H1 (cell line): ENCODE measurements around the gene PSPH. TPM values are rescaled to one million over a fixed set of nuclear protein-coding genes. Genes with fewer than 3 reads are reported as not detected.

ENCODE experiments used
- CTCF ChIA-PET: fragments of 300-600 bp; sonication (Branson Sonifier 250); formaldehyde crosslinking; loops from one replicate; lab custom pipeline; 2021; ENCODE audit not compliant: partially characterized antibody; lab: Charles Lee
- POLR2A ChIA-PET: fragments of 300-600 bp; sonication (Branson Sonifier 250); formaldehyde crosslinking; loops from one replicate; lab custom pipeline; 2021; ENCODE audit warnings: inconsistent platforms; ENCODE audit not compliant: partially characterized antibody; lab: Charles Lee
- DNase-seq, 2 experiments: peaks; one replicate each; pipeline versions ENCODE4 v3.0.0 to v3.0.0-alpha.2; 2010 to 2022; ENCODE audit warnings: low spot score in 2 of 2, low read depth in 1 of 2, mixed read lengths in 1 of 2
- FAIRE-seq: peaks from 2 replicates; lab custom pipeline; 2011; peaks lifted over from hg19 to GRCh38; lab: Jason Lieb, UNC
- H2AFZ ChIP-seq: 2 replicates; pipeline ENCODE4 v1.8.1; 2012; ENCODE audit warnings: low read length, inconsistent platforms
- H2AK5ac ChIP-seq: 2 replicates; pipeline ENCODE4 v1.6.1; 2013; ENCODE audit warnings: low read depth, low read length
- H2BK120ac ChIP-seq: replicated peaks from 2 replicates; pipeline ENCODE3; 2013; ENCODE audit warnings: low read depth, low read length, inconsistent platforms
- H2BK12ac ChIP-seq: 2 replicates; pipeline ENCODE4 v1.6.1; 2013; ENCODE audit warnings: low read depth, low read length
- H2BK15ac ChIP-seq: 2 replicates; pipeline ENCODE4 v1.6.1; 2013; ENCODE audit warnings: low read length
- H2BK20ac ChIP-seq: 2 replicates; pipeline ENCODE4 v1.6.1; 2013; ENCODE audit warnings: low read length
- H2BK5ac ChIP-seq: 2 replicates; pipeline ENCODE4 v1.6.1; 2013; ENCODE audit warnings: low read depth, low read length
- H3K14ac ChIP-seq: 2 replicates; pipeline ENCODE4 v1.6.1; 2013; ENCODE audit warnings: inconsistent platforms; ENCODE audit not compliant: insufficient read length
- H3K18ac ChIP-seq: 2 replicates; pipeline ENCODE4 v1.6.1; 2013; ENCODE audit warnings: low read length; ENCODE audit errors: extremely low read depth
- H3K23ac ChIP-seq: 2 replicates; pipeline ENCODE4 v1.6.1; 2013; ENCODE audit warnings: inconsistent platforms; ENCODE audit not compliant: insufficient read length
- H3K23me2 ChIP-seq: 2 replicates; pipeline ENCODE4 v1.6.1; 2013; ENCODE audit warnings: low read depth, low read length
- H3K27ac ChIP-seq: 2 replicates; pipeline ENCODE4 v1.6.1; 2011; ENCODE audit warnings: low read depth, low read length, inconsistent platforms
- H3K27me3 ChIP-seq, 4 experiments: replicated peaks in 1 of 4; 1 replicate in 1 of 4; 2 replicates in 3 of 4; pipeline versions ENCODE4 v1.6.1 to v1.8.1; 2011 to 2013; ENCODE audit warnings: low read length in 3 of 4, mild to moderate bottlenecking in 3 of 4, inconsistent platforms in 2 of 4, mixed read lengths in 2 of 4, moderate library complexity in 1 of 4; ENCODE audit not compliant: control insufficient read depth in 3 of 4, insufficient read depth in 3 of 4; ENCODE audit errors: extremely low read depth in 1 of 4
- H3K36me3 ChIP-seq, 4 experiments: 2 replicates each; pipeline versions ENCODE4 v1.6.1 to v1.8.1; 2011 to 2013; ENCODE audit warnings: mild to moderate bottlenecking in 4 of 4, low read length in 3 of 4, moderate library complexity in 2 of 4, control low read depth in 1 of 4, inconsistent platforms in 1 of 4; ENCODE audit not compliant: insufficient read depth in 4 of 4, control insufficient read depth in 2 of 4
- H3K4ac ChIP-seq: replicated peaks from 2 replicates; pipeline ENCODE3; 2013; ENCODE audit warnings: low read length, low read depth, mixed read lengths, inconsistent platforms; ENCODE audit not compliant: insufficient read length
- H3K4me1 ChIP-seq, 4 experiments: replicated peaks in 1 of 4; 1 replicate in 1 of 4; 2 replicates in 3 of 4; pipeline versions ENCODE4 v1.6.1 to v1.8.1; 2011 to 2013; ENCODE audit warnings: low read length in 3 of 4, inconsistent platforms in 2 of 4, mixed read lengths in 1 of 4; ENCODE audit not compliant: insufficient read depth in 4 of 4, control insufficient read depth in 3 of 4
- H3K4me2 ChIP-seq, 2 experiments: 2 replicates each; pipeline versions ENCODE4 v1.6.1 to v1.8.1; 2011 to 2013; ENCODE audit warnings: low read depth in 2 of 2, low read length in 2 of 2, control low read depth in 1 of 2, inconsistent platforms in 1 of 2, mild to moderate bottlenecking in 1 of 2; ENCODE audit not compliant: insufficient read depth in 1 of 2
- H3K4me3 ChIP-seq, 4 experiments: fragments of 200-600, 300-600 bp in 1 of 4; sonication (generic), shearing (Covaris generic), sonication (Bioruptor Twin) in 1 of 4; 2 replicates each; pipeline versions ENCODE4 v1.5.1 to v1.8.1; 2011 to 2016; ENCODE audit warnings: low read length in 4 of 4, low read depth in 3 of 4, control low read depth in 2 of 4, inconsistent platforms in 2 of 4, mild to moderate bottlenecking in 2 of 4, mixed read lengths in 1 of 4, moderate library complexity in 1 of 4; ENCODE audit not compliant: insufficient read depth in 2 of 4; ENCODE audit errors: extremely low read depth in 1 of 4
- H3K56ac ChIP-seq: replicated peaks from 2 replicates; pipeline ENCODE3; 2013; ENCODE audit warnings: low read depth, mild to moderate bottlenecking, mixed read lengths, low read length, inconsistent platforms; ENCODE audit not compliant: insufficient read length
- H3K79me1 ChIP-seq: 2 replicates; pipeline ENCODE4 v1.6.1; 2013; ENCODE audit warnings: low read depth, low read length, control low read depth
- H3K79me2 ChIP-seq, 2 experiments: 2 replicates each; pipeline versions ENCODE4 v1.6.1 to v1.8.1; 2012 to 2013; ENCODE audit warnings: low read length in 2 of 2, mild to moderate bottlenecking in 2 of 2, inconsistent platforms in 1 of 2; ENCODE audit not compliant: insufficient read depth in 2 of 2, control insufficient read depth in 1 of 2
- H3K9ac ChIP-seq, 4 experiments: replicated peaks in 1 of 4; 1 replicate in 1 of 4; 2 replicates in 3 of 4; pipeline versions ENCODE4 v1.6.1 to v1.8.1; 2011 to 2013; ENCODE audit warnings: low read depth in 3 of 4, low read length in 3 of 4, control low read depth in 2 of 4, mild to moderate bottlenecking in 2 of 4, moderate library complexity in 2 of 4, inconsistent platforms in 1 of 4; ENCODE audit errors: extremely low read depth in 1 of 4
- H3K9me3 ChIP-seq, 2 experiments: 2 replicates each; pipeline versions ENCODE4 v1.6.1 to v1.8.1; 2012 to 2013; ENCODE audit warnings: mild to moderate bottlenecking in 2 of 2, moderate library complexity in 2 of 2, control low read depth in 1 of 2, inconsistent platforms in 1 of 2, low read depth in 1 of 2, low read length in 1 of 2, mixed read lengths in 1 of 2; ENCODE audit not compliant: insufficient read depth in 2 of 2
- H4K20me1 ChIP-seq, 2 experiments: replicated peaks in 1 of 2; 2 replicates each; pipeline versions ENCODE3 to v1.8.1; 2011 to 2013; ENCODE audit warnings: inconsistent platforms in 2 of 2, low read length in 2 of 2, mild to moderate bottlenecking in 1 of 2; ENCODE audit not compliant: insufficient read depth in 2 of 2, control insufficient read depth in 1 of 2
- H4K5ac ChIP-seq: 2 replicates; pipeline ENCODE4 v1.6.1; 2013; ENCODE audit warnings: low read length, low read depth, mixed read lengths, inconsistent platforms; ENCODE audit not compliant: insufficient read length
- H4K8ac ChIP-seq: 2 replicates; pipeline ENCODE4 v1.8.0; 2013; ENCODE audit warnings: mild to moderate bottlenecking, moderate library complexity, low read length, inconsistent platforms; ENCODE audit not compliant: insufficient read depth; ENCODE audit errors: extremely low read depth
- H4K91ac ChIP-seq: replicated peaks from 2 replicates; pipeline ENCODE3; 2013; ENCODE audit warnings: low read length, mixed read lengths, inconsistent platforms; ENCODE audit not compliant: insufficient read length
- ASH2L ChIP-seq: fragments of 200-600, 300-600 bp; sonication (generic); IDR thresholded peaks from one replicate; pipeline ENCODE4 v1.7.1; 2017; ENCODE audit warnings: low read length
- CBX5 ChIP-seq: fragments of 300-800, 300-1000 bp; sonication (generic); IDR thresholded peaks from 2 replicates; pipeline ENCODE4 v1.7.1; 2016; ENCODE audit warnings: antibody characterized with exemption, low read length, low read depth
- CBX8 ChIP-seq: fragments of 300-800, 300-1000 bp; sonication (generic); IDR thresholded peaks from 2 replicates; pipeline ENCODE4 v1.7.1; 2016; ENCODE audit warnings: low read depth, low read length, borderline replicate concordance
- EGR1 ChIP-seq: IDR thresholded peaks from 2 replicates; pipeline ENCODE4 v1.6.1; 2011; ENCODE audit warnings: low read depth, low read length, borderline replicate concordance
- FOSL1 ChIP-seq: IDR thresholded peaks from 2 replicates; pipeline ENCODE4 v1.6.1; 2011; ENCODE audit warnings: mild to moderate bottlenecking, low read depth, low read length, moderate library complexity; ENCODE audit not compliant: insufficient read depth
- JUN ChIP-seq: IDR thresholded peaks from 2 replicates; pipeline ENCODE4 v1.6.1; 2011; ENCODE audit warnings: low read depth, mild to moderate bottlenecking, improper control_type of control experiment, low read length
- MAFK ChIP-seq: IDR thresholded peaks from 2 replicates; pipeline ENCODE4 v1.6.1; 2012; ENCODE audit warnings: low read depth, mild to moderate bottlenecking, improper control_type of control experiment, low read length
- NRF1 ChIP-seq: IDR thresholded peaks from 2 replicates; pipeline ENCODE4 v1.6.1; 2011; ENCODE audit warnings: mild to moderate bottlenecking, low read depth, low read length, improper control_type of control experiment
- RBBP5 ChIP-seq: IDR thresholded peaks from 2 replicates; pipeline ENCODE4 v1.7.1; 2012; ENCODE audit warnings: low read depth, mild to moderate bottlenecking, inconsistent platforms, low read length, moderate library complexity, borderline replicate concordance
- TBP ChIP-seq: IDR thresholded peaks from 2 replicates; pipeline ENCODE4 v1.6.1; 2011; ENCODE audit warnings: low read depth, low read length, improper control_type of control experiment
- YY1 ChIP-seq: IDR thresholded peaks from 2 replicates; pipeline ENCODE4 v1.6.1; 2011; ENCODE audit warnings: low read depth, mild to moderate bottlenecking, low read length
- polyA plus RNA-seq, 7 experiments: library from polyadenylated mRNA; depleted of rRNA in 3 of 7; stranded (reverse) in 5 of 7; unstranded in 2 of 7; fragments of >200 nt in 5 of 7; fragments of 200-250 nt in 2 of 7; gene quantifications; 1 replicate in 5 of 7; 2 replicates in 1 of 7; 4 replicates in 1 of 7; pipeline versions ENCODE4 v1.2.1 to v1.2.3, GENCODE V29; 2011 to 2013; ENCODE audit warnings: missing spikeins in 2 of 7, mixed read lengths in 2 of 7
- total RNA-seq: library from RNA; stranded (reverse); fragmentation: NEBNext Ultra II Directional; extraction: Animal tissue kit (Norgen Biotek cat#: 25700); gene quantifications from 2 replicates; pipeline ENCODE4 v1.2.1, GENCODE V29; 2021
- TF ChIP-seq, protein P1 (sequence below): IDR thresholded peaks from 2 replicates; pipeline ENCODE4 v1.6.1; 2012; ENCODE audit warnings: inconsistent platforms

Gene PSPH
- total and polyA plus RNA-seq, 2 of the 8 experiments (the other 6 are each of a cell fraction or from before 2014, with no cell fraction given): 31.0 to 64.8 TPM

DNA sequence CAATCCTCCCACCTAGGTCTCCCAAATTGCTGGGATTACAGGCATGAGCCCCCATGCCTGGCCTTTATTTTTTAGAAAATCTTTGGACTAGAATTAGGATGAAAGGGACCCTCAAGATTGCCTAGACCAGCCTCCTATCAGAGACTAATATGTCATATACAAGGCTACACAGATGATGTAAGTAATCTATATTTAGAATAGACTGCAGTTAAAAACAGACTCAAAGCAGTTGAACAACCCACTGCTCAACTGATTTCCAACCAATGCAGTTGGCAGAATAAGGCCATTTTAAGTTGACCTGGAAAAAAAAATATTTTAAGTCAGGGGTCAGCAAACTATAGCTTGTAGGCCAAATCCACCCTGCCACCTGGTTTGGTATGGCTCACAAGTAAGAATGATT lies 27.7 kb downstream of the PSPH start:
- H3K79me1 ChIP-seq: no peaks in the 10 kb centered on the region
- no peaks in the 10 kb centered on the region for H3K23me2 ChIP-seq
- H2BK12ac ChIP-seq: no peak overlapping the region
- no peak overlapping the region for H3K9ac ChIP-seq
- no peak overlapping the region for H3K4me2 ChIP-seq
- H2BK15ac ChIP-seq: no peak overlapping the region
- no peak overlapping the region for H2BK120ac ChIP-seq
- no peak overlapping the region for H3K56ac ChIP-seq
- FAIRE-seq: no peak
- H3K9me3 ChIP-seq: no peaks in the 10 kb centered on the region
- POLR2A ChIA-PET: interaction anchor here (1.6 to 40.8 kb wide), 3 partner anchors 8 to 31 kb away, joined by 5 to 869 read pairs (median 8); partner anchors contain the start of genes CCT6A, PSPH and SUMF2
- no peak overlapping the region for H2AFZ ChIP-seq
- no peak overlapping the region for H3K27ac ChIP-seq
- H3K14ac ChIP-seq: no peak overlapping the region
- H2BK5ac ChIP-seq: no peak overlapping the region
- no peak overlapping the region for H2BK20ac ChIP-seq
- H3K27me3 ChIP-seq: no peaks in the 10 kb centered on the region
- TF ChIP-seq EGR1 (no peak), FOSL1 (no peak), TBP (no peak), MAFK (no peak), JUN (no peak), CBX5 (no peak), ASH2L (no peak), CBX8 (no peak), YY1 (no peak), RBBP5 (no peak), NRF1 (no peak)
- TF ChIP-seq, protein P1, sequence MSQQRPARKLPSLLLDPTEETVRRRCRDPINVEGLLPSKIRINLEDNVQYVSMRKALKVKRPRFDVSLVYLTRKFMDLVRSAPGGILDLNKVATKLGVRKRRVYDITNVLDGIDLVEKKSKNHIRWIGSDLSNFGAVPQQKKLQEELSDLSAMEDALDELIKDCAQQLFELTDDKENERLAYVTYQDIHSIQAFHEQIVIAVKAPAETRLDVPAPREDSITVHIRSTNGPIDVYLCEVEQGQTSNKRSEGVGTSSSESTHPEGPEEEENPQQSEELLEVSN: no peak
- H4K8ac ChIP-seq: no peak overlapping the region
- H3K4ac ChIP-seq: no peak overlapping the region
- H3K36me3 ChIP-seq: peaks cover 2 to 46% (median 23%) of the 10 kb centered on the region in 4 experiments; a peak in 6 of 8 replicates
- H2AK5ac ChIP-seq: no peak overlapping the region
- H4K91ac ChIP-seq: no peak overlapping the region
- CTCF ChIA-PET: interaction anchor here (0.6 kb wide), 1 partner anchor 40 kb away, joined by 5 read pairs; no protein-coding TSS in a partner anchor
- H4K20me1 ChIP-seq: peaks cover 1 to 5% of the 10 kb centered on the region in 2 experiments
- H3K4me1 ChIP-seq: no peaks in the 10 kb centered on the region
- no peak for DNase-seq
- no peak overlapping the region for H4K5ac ChIP-seq
- H3K23ac ChIP-seq: no peak overlapping the region
- H3K79me2 ChIP-seq: peaks cover 0 to 12% of the 10 kb centered on the region in 2 experiments; a peak in 2 of 4 replicates
- no peak overlapping the region for H3K18ac ChIP-seq
- no peak overlapping the region for H3K4me3 ChIP-seq
